Activated CD4-positive, alpha-beta memory T cell treated with anti-CD3 and anti-CD28 coated beads, Interleukin-2, amount 10 ng/mL, durations not matched to agents 7 days and 5 days (primary cell): ENCODE data around the gene NT5E. TPM values are rescaled to one million over a fixed set of nuclear protein-coding genes. Genes with fewer than 3 reads are reported as not detected.

Source experiments
- CTCF ChIA-PET: fragments of 350-600 bp; sonication (Branson Sonifier 250); formaldehyde crosslinking; loops from one replicate; lab custom pipeline; 2021; ENCODE audit warnings: antibody characterized with exemption, inconsistent platforms; lab: Charles Lee
- POLR2A ChIA-PET: fragments of 350-600 bp; sonication (Branson Sonifier 250); formaldehyde crosslinking; loops from one replicate; lab custom pipeline; 2021; ENCODE audit warnings: antibody characterized with exemption; lab: Charles Lee
- DNase-seq: peaks from one replicate; pipeline ENCODE4 v3.0.0-alpha.2; 2020
- H3K27ac Mint-ChIP-seq: one replicate; pipeline ENCODE4 v1.8.0; 2021; ENCODE audit warnings: mild to moderate bottlenecking, mixed read lengths
- H3K27me3 Mint-ChIP-seq: one replicate; pipeline ENCODE4 v1.8.0; 2021; ENCODE audit warnings: mixed read lengths
- H3K36me3 Mint-ChIP-seq: one replicate; pipeline ENCODE4 v1.8.0; 2021; ENCODE audit warnings: low read depth, mixed read lengths
- H3K4me1 Mint-ChIP-seq: one replicate; pipeline ENCODE4 v1.8.0; 2021; ENCODE audit warnings: mixed read lengths
- H3K4me3 Mint-ChIP-seq: one replicate; pipeline ENCODE4 v1.8.0; 2021; ENCODE audit warnings: mild to moderate bottlenecking, mixed read lengths
- H3K9me3 Mint-ChIP-seq: one replicate; pipeline ENCODE4 v1.8.0; 2021; ENCODE audit warnings: mixed read lengths
- total RNA-seq, 2 experiments: library from RNA; stranded (reverse); gene quantifications; one replicate each; pipeline ENCODE4 v1.2.3, GENCODE V29; 2021

Gene NT5E
- total RNA-seq, 2 experiments from 2014 or later, result 2.4 to 3.4 TPM

GRCh38 chr6:85428486-85428885 lies 21.4 kb upstream of the NT5E start:
- Mint-ChIP-seq H3K36me3 (no peaks in the 10 kb centered on the region), H3K4me3 (no peak overlapping the region), H3K9me3 (peaks cover 16% of the 10 kb centered on the region), H3K27ac (no peak overlapping the region), H3K27me3 (peaks cover 5% of the 10 kb centered on the region), H3K4me1 (no peaks in the 10 kb centered on the region)
- CTCF ChIA-PET, result no interaction called here
- POLR2A ChIA-PET, result no interaction called here
- no peak for DNase-seq

GRCh38 chr6:85429346-85429745 lies 20.5 kb upstream of the NT5E start:
- POLR2A ChIA-PET, result no interaction called here
- Mint-ChIP-seq H3K27me3 (peaks cover 5% of the 10 kb centered on the region), H3K4me3 (no peak overlapping the region), H3K36me3 (no peaks in the 10 kb centered on the region), H3K27ac (no peak overlapping the region), H3K9me3 (peaks cover 16% of the 10 kb centered on the region), H3K4me1 (no peaks in the 10 kb centered on the region)
- DNase-seq, result no peak
- CTCF ChIA-PET, result interaction anchor here (1.3 kb wide), 1 partner anchor 53 kb away, joined by 3 read pairs; no protein-coding TSS in a partner anchor

GRCh38 chr6:85431271-85431670 lies 18.6 kb upstream of the NT5E start:
- no peak overlapping the region for H3K4me3 Mint-ChIP-seq
- POLR2A ChIA-PET, result interaction anchor here (0.6 kb wide), 1 partner anchor 103 kb away, joined by 3 read pairs; no protein-coding TSS in a partner anchor
- H3K36me3 Mint-ChIP-seq, result no peaks in the 10 kb centered on the region
- CTCF ChIA-PET, result interaction anchor here (1.0 kb wide), 1 partner anchor 52 kb away, joined by 3 read pairs; no protein-coding TSS in a partner anchor
- no peaks in the 10 kb centered on the region for H3K4me1 Mint-ChIP-seq
- no peak for DNase-seq
- peaks cover 5% of the 10 kb centered on the region for H3K27me3 Mint-ChIP-seq
- H3K9me3 Mint-ChIP-seq, result peaks cover 7% of the 10 kb centered on the region
- no peak overlapping the region for H3K27ac Mint-ChIP-seq

GRCh38 chr6:85432554-85432953 lies 17.3 kb upstream of the NT5E start:
- ChIA-PET CTCF (no interaction called here), POLR2A (no interaction called here)
- peaks cover 2% of the 10 kb centered on the region for H3K9me3 Mint-ChIP-seq
- no peak overlapping the region for H3K27ac Mint-ChIP-seq
- H3K4me1 Mint-ChIP-seq, result no peaks in the 10 kb centered on the region
- no peaks in the 10 kb centered on the region for H3K36me3 Mint-ChIP-seq
- H3K4me3 Mint-ChIP-seq, result no peak overlapping the region
- peaks cover 4% of the 10 kb centered on the region for H3K27me3 Mint-ChIP-seq
- no peak for DNase-seq

- Mint-ChIP-seq H3K36me3 (no peaks in the 10 kb centered on the region), H3K9me3 (peaks cover 2% of the 10 kb centered on the region), H3K27ac (no peak overlapping the region), H3K4me3 (no peak overlapping the region), H3K27me3 (peaks cover 5% of the 10 kb centered on the region), H3K4me1 (no peaks in the 10 kb centered on the region)
- POLR2A ChIA-PET, result no interaction called here
- CTCF ChIA-PET, result no interaction called here
- DNase-seq, result no peak
These were observed 14.0 kb upstream of the NT5E start for GRCh38 chr6:85435851-85436250.

- no peak for DNase-seq
- ChIA-PET CTCF (no interaction called here), POLR2A (no interaction called here)
- Mint-ChIP-seq H3K4me3 (no peak overlapping the region), H3K9me3 (peaks cover 2% of the 10 kb centered on the region), H3K36me3 (no peaks in the 10 kb centered on the region), H3K27me3 (peaks cover 5% of the 10 kb centered on the region), H3K4me1 (no peaks in the 10 kb centered on the region), H3K27ac (no peak overlapping the region)
These were observed 13.5 kb upstream of the NT5E start for GRCh38 chr6:85436411-85436810.

GRCh38 chr6:85436939-85437495 lies 12.9 kb upstream of the NT5E start:
- POLR2A ChIA-PET, result no interaction called here
- Mint-ChIP-seq H3K4me3 (no peak overlapping the region), H3K9me3 (peaks cover 2% of the 10 kb centered on the region), H3K36me3 (no peaks in the 10 kb centered on the region), H3K27me3 (peaks cover 5% of the 10 kb centered on the region), H3K4me1 (no peaks in the 10 kb centered on the region), H3K27ac (no peak overlapping the region)
- CTCF ChIA-PET, result no interaction called here
- no peak for DNase-seq

GRCh38 chr6:85443349-85444117 lies 6.3 kb upstream of the NT5E start:
- no peaks in the 10 kb centered on the region for H3K36me3 Mint-ChIP-seq
- H3K4me1 Mint-ChIP-seq, result no peaks in the 10 kb centered on the region
- no peak for DNase-seq
- ChIA-PET CTCF (interaction anchor here (1.3 to 1.6 kb wide), 2 partner anchors 25 to 41 kb away, joined by 3 to 4 read pairs; no protein-coding TSS in a partner anchor), POLR2A (no interaction called here)
- H3K4me3 Mint-ChIP-seq, result no peak overlapping the region
- H3K27me3 Mint-ChIP-seq, result peaks cover 27% of the 10 kb centered on the region
- no peak overlapping the region for H3K27ac Mint-ChIP-seq
- peaks cover 5% of the 10 kb centered on the region for H3K9me3 Mint-ChIP-seq

GRCh38 chr6:85449388-85449817 lies 480 bp upstream of the NT5E start:
- peaks cover 60% of the 10 kb centered on the region for H3K27me3 Mint-ChIP-seq
- ChIA-PET CTCF (interaction anchor here (0.9 to 4.2 kb wide), 8 partner anchors 9 to 95 kb away, joined by 3 to 41 read pairs (median 4); no protein-coding TSS in a partner anchor), POLR2A (interaction anchor here (0.9 to 2.3 kb wide), 8 partner anchors 12 to 229 kb away, joined by 3 to 13 read pairs (median 4); partner anchors contain the start of genes SNX14 and SYNCRIP)
- no peaks in the 10 kb centered on the region for H3K9me3 Mint-ChIP-seq
- H3K4me3 Mint-ChIP-seq, result peak overlapping the region; percentile 76
- peak; percentile 40 for DNase-seq
- no peaks in the 10 kb centered on the region for H3K36me3 Mint-ChIP-seq
- no peak overlapping the region for H3K27ac Mint-ChIP-seq
- peaks cover 26% of the 10 kb centered on the region for H3K4me1 Mint-ChIP-seq

GRCh38 chr6:85451565-85452306 lies 1.9 kb downstream of the NT5E start:
- CTCF ChIA-PET, result interaction anchor here (0.6 to 4.2 kb wide), 2 partner anchors 11 to 31 kb away, joined by 3 to 41 read pairs; no protein-coding TSS in a partner anchor
- H3K9me3 Mint-ChIP-seq, result no peaks in the 10 kb centered on the region
- peaks cover 26% of the 10 kb centered on the region for H3K4me1 Mint-ChIP-seq
- H3K27ac Mint-ChIP-seq, result no peak overlapping the region
- POLR2A ChIA-PET, result interaction anchor here (0.7 to 1.3 kb wide), 3 partner anchors 12 to 48 kb away, joined by 3 to 4 read pairs (median 3); no protein-coding TSS in a partner anchor
- peak overlapping the region; percentile 76 for H3K4me3 Mint-ChIP-seq
- DNase-seq, result no peak
- no peaks in the 10 kb centered on the region for H3K36me3 Mint-ChIP-seq
- peaks cover 67% of the 10 kb centered on the region for H3K27me3 Mint-ChIP-seq

- DNase-seq, result no peak
- Mint-ChIP-seq H3K27ac (no peak overlapping the region), H3K36me3 (no peaks in the 10 kb centered on the region), H3K27me3 (peaks cover 70% of the 10 kb centered on the region), H3K4me3 (no peak overlapping the region), H3K4me1 (peaks cover 26% of the 10 kb centered on the region), H3K9me3 (no peaks in the 10 kb centered on the region)
- CTCF ChIA-PET, result interaction anchor here (0.6 to 4.2 kb wide), 2 partner anchors 10 to 30 kb away, joined by 3 to 41 read pairs; no protein-coding TSS in a partner anchor
- POLR2A ChIA-PET, result interaction anchor here (1.2 kb wide), 1 partner anchor 226 kb away, joined by 5 read pairs; no protein-coding TSS in a partner anchor
These were observed 2.6 kb downstream of the NT5E start for GRCh38 chr6:85452441-85452881.

GRCh38 chr6:85453052-85453451 lies 3.2 kb downstream of the NT5E start:
- no peaks in the 10 kb centered on the region for H3K36me3 Mint-ChIP-seq
- POLR2A ChIA-PET, result interaction anchor here (1.2 kb wide), 1 partner anchor 226 kb away, joined by 5 read pairs; no protein-coding TSS in a partner anchor
- no peak for DNase-seq
- no peak overlapping the region for H3K27ac Mint-ChIP-seq
- H3K9me3 Mint-ChIP-seq, result no peaks in the 10 kb centered on the region
- H3K4me1 Mint-ChIP-seq, result peaks cover 31% of the 10 kb centered on the region
- H3K27me3 Mint-ChIP-seq, result peaks cover 66% of the 10 kb centered on the region
- H3K4me3 Mint-ChIP-seq, result no peak overlapping the region
- CTCF ChIA-PET, result interaction anchor here (4.2 kb wide), 1 partner anchor 29 kb away, joined by 41 read pairs; no protein-coding TSS in a partner anchor
